Trophoblast cell (in vitro differentiated cells and primary cell): ENCODE measurements around the gene NINJ2.
A peak's percentile ranks its signal among the peaks of the same experiment; 100 is the strongest.

Experiments
- DNase-seq, 2 donors: peaks; one replicate each; pipeline ENCODE4 v3.0.0-alpha.2; 2016
- H2AFZ ChIP-seq: 2 replicates; pipeline ENCODE4 v1.6.1; 2013; ENCODE audit warnings: low read length, moderate library complexity, mild to moderate bottlenecking; ENCODE audit not compliant: insufficient read depth, poor library complexity
- H2AK5ac ChIP-seq: 2 replicates; pipeline ENCODE4 v1.6.1; 2013; ENCODE audit warnings: mild to moderate bottlenecking, low read length
- H2BK120ac ChIP-seq: 2 replicates; pipeline ENCODE4 v1.6.1; 2013; ENCODE audit warnings: low read length, mild to moderate bottlenecking, moderate library complexity; ENCODE audit not compliant: insufficient read depth, poor library complexity
- H2BK12ac ChIP-seq: 2 replicates; pipeline ENCODE4 v1.6.1; 2013; ENCODE audit warnings: mild to moderate bottlenecking, low read length, moderate library complexity
- H2BK5ac ChIP-seq: 2 replicates; pipeline ENCODE4 v1.6.1; 2013; ENCODE audit warnings: low read length, low read depth, moderate library complexity, mild to moderate bottlenecking; ENCODE audit not compliant: poor library complexity
- H3K14ac ChIP-seq: 2 replicates; pipeline ENCODE4 v1.6.1; 2013; ENCODE audit warnings: mild to moderate bottlenecking, low read length
- H3K18ac ChIP-seq: 2 replicates; pipeline ENCODE4 v1.6.1; 2013; ENCODE audit warnings: mild to moderate bottlenecking, low read length
- H3K23ac ChIP-seq: 2 replicates; pipeline ENCODE4 v1.6.1; 2013; ENCODE audit warnings: low read length
- H3K27ac ChIP-seq: 2 replicates; pipeline ENCODE4 v1.5.1; 2013; ENCODE audit warnings: low read depth, mild to moderate bottlenecking, inconsistent platforms, low read length, moderate library complexity
- H3K27me3 ChIP-seq: 2 replicates; pipeline ENCODE4 v1.6.1; 2013; ENCODE audit warnings: inconsistent platforms, mild to moderate bottlenecking, low read length, moderate library complexity; ENCODE audit not compliant: insufficient read depth
- H3K36me3 ChIP-seq, 2 experiments: 1 replicate in 1 of 2; 2 replicates in 1 of 2; pipeline ENCODE4 v1.6.1; 2013; ENCODE audit warnings: low read length in 2 of 2, mild to moderate bottlenecking in 2 of 2, moderate library complexity in 1 of 2; ENCODE audit not compliant: insufficient read depth in 2 of 2, control insufficient read depth in 1 of 2
- H3K4ac ChIP-seq: 2 replicates; pipeline ENCODE4 v1.6.1; 2013; ENCODE audit warnings: low read depth, mild to moderate bottlenecking, low read length, moderate library complexity
- H3K4me1 ChIP-seq, 2 experiments: 1 replicate in 1 of 2; 2 replicates in 1 of 2; pipeline ENCODE4 v1.6.1; 2013; ENCODE audit warnings: low read length in 2 of 2, mild to moderate bottlenecking in 2 of 2, moderate library complexity in 1 of 2; ENCODE audit not compliant: insufficient read depth in 2 of 2, control insufficient read depth in 1 of 2
- H3K4me2 ChIP-seq: 2 replicates; pipeline ENCODE4 v1.6.1; 2013; ENCODE audit warnings: inconsistent platforms, mild to moderate bottlenecking, low read length, moderate library complexity
- H3K4me3 ChIP-seq: 2 replicates; pipeline ENCODE4 v1.5.1; 2013; ENCODE audit warnings: mild to moderate bottlenecking, low read depth, low read length, inconsistent platforms
- H3K79me1 ChIP-seq: one replicate; pipeline ENCODE4 v1.6.1; 2013; ENCODE audit warnings: low read length
- H3K79me2 ChIP-seq: 2 replicates; pipeline ENCODE4 v1.6.1; 2013; ENCODE audit warnings: low read length, mild to moderate bottlenecking; ENCODE audit not compliant: control insufficient read depth, insufficient read depth, poor library complexity
- H3K9ac ChIP-seq: 2 replicates; pipeline ENCODE4 v1.6.1; 2013; ENCODE audit warnings: mild to moderate bottlenecking, low read length
- H3K9me3 ChIP-seq: 2 replicates; pipeline ENCODE4 v1.6.1; 2013; ENCODE audit warnings: low read depth, mild to moderate bottlenecking, control low read depth, inconsistent platforms, low read length; ENCODE audit not compliant: insufficient read depth
- H4K12ac ChIP-seq: 2 replicates; pipeline ENCODE4 v1.6.1; 2013; ENCODE audit warnings: low read depth, mild to moderate bottlenecking, low read length, moderate library complexity
- H4K8ac ChIP-seq: 2 replicates; pipeline ENCODE4 v1.6.1; 2013; ENCODE audit warnings: low read depth, mild to moderate bottlenecking, low read length, moderate library complexity
- H4K91ac ChIP-seq: one replicate; pipeline ENCODE4 v1.6.1; 2013; ENCODE audit warnings: low read depth, mild to moderate bottlenecking, low read length, moderate library complexity
- WGBS: extraction: QIAGEN DNeasy Blood & Tissue Kit; methylation state at CpG from one replicate; pipeline ENCODE4 v1.1.7; 2013; ENCODE audit warnings: missing lambda C conversion rate; ENCODE audit not compliant: insufficient read length, insufficient coverage; ENCODE audit errors: extremely low coverage; 5-methylcytosine and 5-hydroxymethylcytosine counted together

NINJ2 gene

DNA sequence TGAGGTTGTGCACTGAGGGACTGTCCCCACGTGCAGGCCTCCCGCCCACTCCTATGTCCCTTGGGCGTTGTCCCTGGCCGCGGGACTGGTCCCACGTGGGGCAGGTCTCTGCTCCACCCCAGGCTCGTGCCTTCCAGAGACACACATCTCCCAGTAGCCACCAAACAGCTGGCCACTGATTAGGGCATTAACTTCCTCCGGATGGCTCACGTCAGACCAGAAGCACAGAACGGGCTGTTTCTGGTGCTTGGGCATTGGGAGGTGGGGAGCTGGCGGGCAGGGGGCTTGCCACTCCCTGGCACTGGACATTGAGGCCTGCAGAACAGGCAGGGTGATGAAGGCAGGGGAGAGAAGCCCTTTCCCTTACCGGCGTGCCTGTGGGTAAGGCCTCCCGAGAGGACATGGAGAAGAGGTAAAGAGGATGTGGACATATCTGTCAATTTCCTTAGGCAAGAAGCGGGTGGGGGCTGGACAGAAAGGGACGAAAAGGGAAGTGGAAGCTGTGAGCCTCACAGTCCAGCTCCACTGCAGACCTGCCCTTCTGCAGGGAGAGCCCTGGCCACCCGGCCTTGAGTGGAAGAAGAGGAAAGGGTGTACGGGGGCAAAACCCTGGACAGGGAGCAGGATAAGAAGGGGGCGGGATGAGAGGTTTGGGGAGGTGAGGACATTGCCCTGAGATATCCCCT, 101.2 kb downstream of the NINJ2 start:
- H3K23ac ChIP-seq = no peak overlapping the region
- no peaks in the 10 kb centered on the region for H3K27me3 ChIP-seq
- H4K8ac ChIP-seq = no peak overlapping the region
- H2AK5ac ChIP-seq = no peak overlapping the region
- no peak overlapping the region for H4K12ac ChIP-seq
- no peak overlapping the region for H2BK12ac ChIP-seq
- H3K9ac ChIP-seq = no peak overlapping the region
- no CpG with 5 or more reads among the region's 19 CpGs for WGBS
- H3K4ac ChIP-seq = no peak overlapping the region
- H2BK120ac ChIP-seq = no peak overlapping the region
- no peaks in the 10 kb centered on the region for H3K79me1 ChIP-seq
- no peak overlapping the region for H3K4me2 ChIP-seq
- no peak overlapping the region for H4K91ac ChIP-seq
- H3K36me3 ChIP-seq = no peaks in the 10 kb centered on the region
- H2BK5ac ChIP-seq = no peak overlapping the region
- H2AFZ ChIP-seq = no peak overlapping the region
- no peak overlapping the region for H3K4me3 ChIP-seq
- no peak for DNase-seq
- no peak overlapping the region for H3K14ac ChIP-seq
- H3K9me3 ChIP-seq = peaks cover 2% of the 10 kb centered on the region
- no peaks in the 10 kb centered on the region for H3K4me1 ChIP-seq
- no peak overlapping the region for H3K18ac ChIP-seq
- no peaks in the 10 kb centered on the region for H3K79me2 ChIP-seq
- no peak overlapping the region for H3K27ac ChIP-seq

DNA sequence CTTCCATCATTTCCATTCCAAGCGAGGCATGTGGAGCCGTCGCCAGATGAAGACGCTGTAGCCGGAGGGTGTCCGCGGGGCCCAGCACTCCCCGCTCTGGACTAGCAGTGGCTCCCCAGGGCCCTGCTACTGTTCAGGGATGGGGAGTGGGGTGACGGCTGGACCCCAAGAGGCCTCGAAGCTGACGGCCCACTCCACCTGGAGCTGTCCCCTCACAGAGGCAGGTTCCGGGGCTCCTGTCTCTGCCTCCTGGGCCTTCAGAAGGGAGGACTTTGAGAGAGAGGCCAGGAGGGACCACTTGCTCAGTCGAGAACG, 101.9 kb downstream of the NINJ2 start:
- Histone ChIP-seq H2AFZ (no peak overlapping the region), H3K4me3 (no peak overlapping the region), H3K9ac (no peak overlapping the region), H4K8ac (no peak overlapping the region), H3K27me3 (no peaks in the 10 kb centered on the region), H2BK120ac (no peak overlapping the region), H3K79me2 (no peaks in the 10 kb centered on the region), H3K4me1 (no peaks in the 10 kb centered on the region), H2BK12ac (no peak overlapping the region), H4K91ac (no peak overlapping the region), H3K18ac (no peak overlapping the region), H3K79me1 (no peaks in the 10 kb centered on the region), H3K36me3 (no peaks in the 10 kb centered on the region), H4K12ac (no peak overlapping the region), H2AK5ac (no peak overlapping the region), H3K27ac (no peak overlapping the region), H2BK5ac (no peak overlapping the region), H3K4ac (no peak overlapping the region), H3K23ac (no peak overlapping the region), H3K4me2 (no peak overlapping the region), H3K9me3 (peaks cover 2% of the 10 kb centered on the region), H3K14ac (no peak overlapping the region)
- peak in 1 of 2 donors; percentile 33 for DNase-seq
- WGBS = no CpG with 5 or more reads among the region's 14 CpGs

DNA sequence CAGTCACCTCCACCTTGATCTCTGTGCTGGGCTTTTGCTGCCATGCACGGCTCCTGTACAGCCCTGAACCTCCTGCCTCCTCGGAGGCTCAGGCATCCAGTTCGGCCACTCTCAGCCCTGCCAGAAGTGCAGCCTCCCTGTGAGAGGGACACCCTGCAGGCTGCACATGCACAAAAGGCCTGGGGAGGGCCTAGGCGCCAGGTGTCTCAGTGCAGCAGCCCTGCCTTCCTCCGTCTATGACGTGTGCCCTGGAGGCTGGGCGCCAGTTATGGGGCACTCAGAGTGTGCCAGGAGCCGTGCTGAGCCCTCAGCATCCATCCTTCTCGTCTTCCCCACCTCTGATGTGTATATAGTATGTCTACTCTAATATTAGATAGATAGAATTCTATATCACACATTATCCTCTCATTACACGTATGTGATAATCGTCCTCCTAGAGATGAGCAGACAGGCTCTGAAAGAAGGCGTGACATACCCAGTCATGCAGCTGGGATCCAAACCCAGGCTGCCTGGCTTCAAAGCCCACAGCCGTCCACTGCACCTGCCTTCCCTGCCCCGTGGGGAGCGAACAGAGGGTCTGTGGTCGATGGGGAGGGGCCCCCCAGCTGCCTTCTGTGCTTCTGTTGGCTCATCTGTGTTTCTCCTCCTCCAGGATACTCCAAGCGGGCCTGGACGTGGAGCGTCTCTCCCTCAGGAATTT, 102.4 kb downstream of the NINJ2 start:
- no peak overlapping the region for H3K4ac ChIP-seq
- peak in 1 of 2 donors; percentile 64 for DNase-seq
- WGBS = no CpG with 5 or more reads among the region's 19 CpGs

DNA sequence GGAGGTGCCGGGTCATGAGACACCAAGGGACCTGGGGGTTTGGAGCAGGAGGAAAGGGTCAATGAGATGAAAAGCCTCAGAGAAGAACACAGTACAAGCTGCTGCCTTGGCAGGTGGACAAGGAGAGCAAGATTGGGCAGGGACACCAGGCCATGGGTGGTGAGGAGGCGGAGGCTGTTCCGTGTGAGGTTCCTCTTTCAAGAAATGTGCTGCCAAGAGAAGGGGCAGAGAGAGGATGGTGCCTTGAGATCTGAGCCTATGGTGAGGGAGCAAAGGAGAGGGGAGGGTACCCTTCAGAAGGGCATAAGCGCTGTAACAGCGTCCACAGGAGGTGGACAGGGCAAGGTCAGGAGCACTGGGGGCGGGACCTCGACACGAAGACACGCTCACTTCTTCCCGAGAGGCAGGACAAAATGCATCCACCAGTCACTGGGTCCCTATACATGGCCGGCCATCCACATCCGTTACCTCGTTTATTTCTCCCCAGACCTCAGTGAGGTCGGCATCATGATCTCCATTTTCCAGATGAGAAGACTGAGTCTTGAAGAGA, 103.3 kb downstream of the NINJ2 start:
- H3K9me3 ChIP-seq = no peaks in the 10 kb centered on the region
- no peak overlapping the region for H2AK5ac ChIP-seq
- H2AFZ ChIP-seq = no peak overlapping the region
- H3K27me3 ChIP-seq = no peaks in the 10 kb centered on the region
- no peak overlapping the region for H3K4me2 ChIP-seq
- no peak overlapping the region for H3K14ac ChIP-seq
- H3K79me2 ChIP-seq = no peaks in the 10 kb centered on the region
- H3K79me1 ChIP-seq = no peaks in the 10 kb centered on the region
- H3K27ac ChIP-seq = no peak overlapping the region
- no peak overlapping the region for H2BK12ac ChIP-seq
- H3K9ac ChIP-seq = no peak overlapping the region
- WGBS = no CpG with 5 or more reads among the region's 14 CpGs
- no peak overlapping the region for H4K8ac ChIP-seq
- DNase-seq = no peak
- H3K23ac ChIP-seq = no peak overlapping the region
- H4K91ac ChIP-seq = no peak overlapping the region
- no peaks in the 10 kb centered on the region for H3K36me3 ChIP-seq
- H3K4me1 ChIP-seq = no peaks in the 10 kb centered on the region
- H3K18ac ChIP-seq = no peak overlapping the region
- H3K4ac ChIP-seq = no peak overlapping the region
- no peak overlapping the region for H3K4me3 ChIP-seq
- no peak overlapping the region for H2BK5ac ChIP-seq
- no peak overlapping the region for H4K12ac ChIP-seq
- no peak overlapping the region for H2BK120ac ChIP-seq

More for the DNA sequence above, 102.4 kb downstream of the NINJ2 start:
- Histone ChIP-seq H3K14ac (no peak overlapping the region), H3K27ac (no peak overlapping the region), H2AK5ac (no peak overlapping the region), H2AFZ (no peak overlapping the region), H3K9ac (no peak overlapping the region), H3K4me2 (no peak overlapping the region), H3K4me1 (no peaks in the 10 kb centered on the region), H3K23ac (no peak overlapping the region), H3K4me3 (no peak overlapping the region), H4K12ac (no peak overlapping the region), H3K36me3 (no peaks in the 10 kb centered on the region), H4K8ac (no peak overlapping the region), H2BK5ac (no peak overlapping the region), H3K27me3 (no peaks in the 10 kb centered on the region), H3K18ac (no peak overlapping the region), H2BK12ac (no peak overlapping the region), H3K9me3 (peaks cover under 1% of the 10 kb centered on the region), H2BK120ac (no peak overlapping the region), H4K91ac (no peak overlapping the region), H3K79me1 (no peaks in the 10 kb centered on the region), H3K79me2 (no peaks in the 10 kb centered on the region)
